ENCODE results near the gene ABCD3.

The ABCD3 gene

DNA sequence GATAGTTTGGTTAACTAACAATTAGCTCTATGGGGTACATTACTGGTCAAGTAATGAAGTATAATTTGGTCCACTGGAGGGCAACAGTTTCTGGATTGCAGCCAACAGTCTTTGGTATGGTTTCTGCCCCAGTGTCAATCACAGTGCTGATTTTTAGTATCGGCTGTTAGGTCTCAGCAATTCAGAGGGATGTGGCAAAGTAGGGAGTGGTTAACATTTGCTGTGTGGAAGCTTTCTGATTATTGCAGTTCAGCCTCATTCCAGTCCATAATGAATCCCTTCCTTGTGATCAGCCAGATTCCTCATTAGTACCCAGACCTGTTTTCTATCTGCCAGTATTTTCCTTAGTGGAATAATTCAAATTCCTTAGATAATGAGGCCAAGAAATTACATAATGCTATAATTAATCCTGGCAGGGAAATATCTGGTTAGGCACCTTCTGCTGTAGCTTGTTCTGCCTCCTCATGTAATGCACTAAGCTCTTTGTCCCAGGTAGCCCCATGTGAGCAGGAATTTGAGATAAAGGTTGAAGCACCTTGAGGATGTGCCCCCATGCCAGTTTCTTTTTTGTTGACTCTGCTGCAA, 109.3 kb downstream of the ABCD3 start:
- DNase-seq: no peak

DNA sequence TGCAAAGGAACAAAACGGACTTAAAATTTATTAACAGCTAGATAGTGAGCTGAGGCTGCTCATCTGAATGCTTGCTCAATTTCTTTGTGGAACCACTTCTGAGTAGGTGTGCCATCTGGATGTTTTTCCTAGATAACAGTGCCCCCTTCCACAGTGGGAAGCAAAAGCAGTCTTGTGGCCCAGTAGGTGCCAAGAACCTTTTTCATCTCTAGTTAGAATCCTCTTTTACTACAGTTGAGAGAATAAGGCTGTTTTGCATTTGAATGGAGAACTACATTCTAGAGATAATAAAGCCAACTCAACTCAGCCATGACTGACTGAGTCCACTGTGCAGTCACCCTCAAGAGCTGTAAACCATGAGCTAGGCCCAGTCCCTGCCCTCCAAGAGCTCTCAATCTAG, 110.1 kb downstream of the ABCD3 start:
- no peak for DNase-seq

DNA sequence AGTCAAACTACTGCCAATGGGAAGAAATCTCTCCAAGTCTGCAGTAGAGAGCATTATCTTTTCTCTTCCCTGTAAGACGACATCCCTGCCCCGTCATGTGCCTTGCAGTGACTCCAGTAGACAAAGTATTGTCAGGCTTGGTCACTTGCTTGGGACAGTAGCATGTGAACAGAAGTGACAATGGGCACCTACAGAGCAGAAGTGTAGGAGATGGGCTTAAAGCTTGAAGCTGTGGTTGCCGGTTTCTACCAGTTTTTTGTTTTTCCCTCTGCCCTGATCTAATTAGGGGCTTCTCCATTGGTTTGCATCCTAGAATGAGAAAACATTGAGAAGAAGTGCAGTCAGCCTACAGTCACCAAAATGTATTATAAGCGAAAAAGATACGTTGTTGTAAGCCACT, 110.6 kb downstream of the ABCD3 start:
- no peak for DNase-seq

DNA sequence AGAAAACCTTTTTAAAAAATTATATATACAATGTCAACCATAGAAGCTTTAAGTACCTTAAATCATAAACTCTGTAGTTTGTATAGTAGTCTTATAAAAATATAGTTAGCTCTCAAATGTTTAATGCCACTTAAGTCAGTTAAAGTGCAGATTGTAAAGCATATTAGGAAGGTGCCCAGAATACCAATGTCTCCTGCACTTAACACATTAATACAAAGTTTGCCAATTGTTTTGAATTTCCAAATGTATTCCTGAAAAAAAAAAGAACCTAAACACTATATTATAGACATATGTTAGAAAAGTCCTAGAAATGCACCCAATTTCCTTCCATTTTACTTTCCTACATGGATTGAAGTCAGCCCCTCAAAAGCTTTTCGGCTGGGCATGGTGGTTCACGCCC, 111.2 kb downstream of the ABCD3 start:
- DNase-seq: no peak

DNA sequence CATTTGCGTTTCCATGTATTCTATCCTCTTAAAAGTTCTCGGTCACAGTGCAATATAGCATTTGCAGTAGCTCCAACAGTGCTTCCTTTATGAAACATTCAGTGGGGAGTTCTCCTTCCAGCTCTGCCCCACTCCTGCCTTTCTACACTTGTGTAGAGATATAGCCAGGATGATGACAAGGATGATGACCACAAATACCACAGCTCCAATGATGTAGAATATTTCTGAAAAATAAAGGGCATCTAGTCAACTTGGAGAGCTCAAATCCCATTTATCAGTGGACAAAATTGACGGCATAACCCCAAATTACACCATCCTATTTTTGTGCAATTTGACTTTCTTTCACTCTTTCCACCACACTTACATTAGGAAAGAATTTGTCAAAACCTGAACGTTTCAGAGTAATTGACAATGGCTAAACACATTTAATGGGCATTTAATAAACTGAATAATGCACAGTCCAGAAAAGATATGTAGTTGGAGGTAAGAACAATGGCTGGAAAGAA, 112.2 kb downstream of the ABCD3 start:
- no peak for DNase-seq

DNA sequence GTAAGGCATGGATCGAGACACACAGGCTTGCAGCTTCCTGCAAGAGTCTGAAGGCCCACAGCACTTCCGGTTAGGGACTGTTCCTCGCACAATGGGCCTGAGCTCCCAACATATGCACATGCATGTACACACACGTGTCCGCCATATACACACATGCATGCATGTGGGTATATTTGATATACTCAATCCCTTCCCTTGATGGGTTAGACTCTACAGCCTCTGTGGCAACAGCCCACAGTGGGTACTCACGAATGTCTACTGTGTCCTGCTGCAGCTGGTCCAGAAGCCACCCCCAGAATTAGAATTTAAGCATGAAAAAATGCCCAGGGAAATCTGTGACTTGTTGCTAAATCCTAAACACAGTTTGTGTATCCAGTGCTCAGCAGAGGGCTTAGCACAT, 113.5 kb downstream of the ABCD3 start:
- no peak for DNase-seq

DNA sequence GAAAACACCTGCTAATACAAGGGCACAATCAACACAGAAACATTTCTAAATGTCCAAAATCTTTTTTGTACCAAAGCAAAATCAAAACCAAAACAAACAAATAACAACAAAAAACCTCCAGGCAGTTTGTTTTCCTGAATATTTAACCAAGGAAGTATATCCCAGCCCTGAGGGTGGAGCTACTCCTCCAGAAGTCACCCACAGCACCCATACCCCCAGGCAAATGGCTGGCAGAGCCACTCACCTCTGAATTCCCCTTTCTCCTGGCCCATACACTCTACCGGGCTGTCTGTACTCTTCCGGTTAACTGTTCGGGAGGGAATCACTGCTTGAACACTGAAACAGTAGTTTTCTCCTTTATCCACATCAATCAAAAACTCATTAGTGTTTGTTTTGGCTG, 113.9 kb downstream of the ABCD3 start:
- DNase-seq: no peak

DNA sequence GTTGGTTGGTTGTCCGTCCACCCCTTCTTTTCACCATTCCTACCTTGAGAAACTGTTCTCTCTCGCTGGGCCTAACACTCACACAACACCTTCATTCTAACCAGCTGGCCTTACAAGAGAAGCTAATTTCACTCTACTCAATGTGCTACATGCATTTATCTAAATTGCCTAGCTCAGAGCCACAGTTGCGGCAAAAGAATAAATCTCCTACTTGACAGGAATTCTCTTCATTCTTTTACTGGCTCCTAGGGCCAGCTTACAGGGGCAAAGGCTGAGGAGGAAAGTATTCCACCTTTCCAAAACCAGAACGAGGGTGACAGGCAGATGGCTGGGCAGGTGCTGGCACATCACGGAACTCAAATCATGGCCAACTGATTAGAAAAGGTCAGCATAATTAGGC, 116.9 kb downstream of the ABCD3 start:
- no peak for DNase-seq

DNA sequence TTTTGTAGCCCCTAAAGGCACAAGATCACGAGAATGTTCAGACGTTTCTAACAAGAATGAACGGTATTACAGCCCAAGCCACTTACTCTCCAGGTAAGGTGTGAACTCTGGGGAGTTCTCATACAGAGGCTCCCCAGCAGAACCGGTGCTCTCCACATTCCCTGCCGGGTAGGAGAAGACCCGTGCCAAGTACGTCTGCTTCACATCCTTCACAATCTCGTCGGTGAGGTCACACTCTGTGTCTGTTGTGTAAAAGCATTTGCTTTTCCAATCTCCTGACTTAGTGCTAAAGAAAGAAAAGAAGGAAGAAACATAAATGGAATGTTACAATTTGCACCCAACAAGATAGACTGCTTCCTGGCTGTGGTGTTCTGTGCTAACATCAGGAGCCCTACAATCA, 117.7 kb downstream of the ABCD3 start:
- DNase-seq: no peak

DNA sequence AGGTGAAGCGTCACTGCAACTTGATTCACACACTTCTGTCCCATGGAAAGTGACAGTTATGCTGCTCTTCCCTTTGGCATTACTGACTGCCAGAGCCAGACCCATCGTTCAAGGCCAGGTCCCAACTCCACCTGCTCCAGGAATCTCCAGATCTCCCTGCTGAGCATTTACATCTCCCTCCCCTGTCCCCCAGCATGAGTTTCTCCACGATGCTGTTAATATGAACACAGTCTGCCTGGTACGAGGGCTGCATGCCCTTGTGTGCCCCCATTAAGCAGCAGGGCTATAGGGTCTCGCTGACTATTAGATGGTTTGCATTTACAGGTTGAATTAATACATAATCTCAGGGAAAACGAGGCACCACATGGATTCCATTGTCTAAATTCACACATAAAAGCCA, 119.1 kb downstream of the ABCD3 start:
- DNase-seq: no peak

DNA sequence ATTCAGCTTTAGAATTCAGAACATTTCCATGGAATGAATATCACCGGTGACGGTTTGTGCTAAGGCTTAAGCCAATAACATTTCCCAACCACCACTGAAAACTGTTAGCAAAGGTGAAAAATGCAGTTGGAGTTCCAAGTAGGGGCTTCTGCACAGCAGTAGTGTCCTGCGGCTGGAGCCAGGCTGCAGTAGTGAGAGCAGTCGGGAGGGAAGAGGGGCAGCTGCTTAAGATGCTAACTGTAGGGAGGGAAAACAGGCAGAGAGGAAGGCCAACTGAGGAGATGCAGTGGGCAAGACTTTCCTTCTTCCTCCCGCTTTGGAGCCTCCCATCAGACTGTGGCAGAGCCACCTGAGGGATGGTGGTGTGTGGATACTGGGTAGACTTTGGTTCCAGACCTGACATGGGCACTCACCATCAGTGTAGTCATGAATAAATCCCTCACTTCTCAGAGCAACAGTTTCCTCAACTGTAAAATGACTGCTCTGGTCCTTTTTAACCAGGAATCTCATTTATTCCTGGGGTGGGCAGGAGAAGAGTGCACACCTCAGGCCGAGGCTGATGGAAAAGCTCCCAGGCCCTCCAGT, 120.1 kb downstream of the ABCD3 start:
- no peak for DNase-seq

DNA sequence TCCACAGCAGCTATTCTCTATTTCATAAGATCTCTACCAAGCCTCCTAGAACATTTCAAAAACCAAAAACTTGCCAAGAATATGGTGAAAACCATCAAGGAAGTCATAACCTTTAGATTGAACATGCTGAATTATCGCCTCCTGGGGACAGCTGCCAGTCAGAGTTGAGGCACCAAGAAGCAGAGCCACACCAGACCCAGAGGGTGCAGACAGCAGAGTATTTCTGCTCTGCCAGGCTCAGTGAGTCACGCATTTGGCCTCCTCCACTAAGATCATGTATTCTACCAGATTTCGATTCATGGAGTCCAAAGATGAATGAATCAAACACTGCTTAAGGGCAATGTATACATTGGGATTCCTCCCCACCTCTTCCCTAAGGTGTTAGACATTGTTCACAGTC, 121.3 kb downstream of the ABCD3 start:
- peak; percentile 41 for DNase-seq

DNA sequence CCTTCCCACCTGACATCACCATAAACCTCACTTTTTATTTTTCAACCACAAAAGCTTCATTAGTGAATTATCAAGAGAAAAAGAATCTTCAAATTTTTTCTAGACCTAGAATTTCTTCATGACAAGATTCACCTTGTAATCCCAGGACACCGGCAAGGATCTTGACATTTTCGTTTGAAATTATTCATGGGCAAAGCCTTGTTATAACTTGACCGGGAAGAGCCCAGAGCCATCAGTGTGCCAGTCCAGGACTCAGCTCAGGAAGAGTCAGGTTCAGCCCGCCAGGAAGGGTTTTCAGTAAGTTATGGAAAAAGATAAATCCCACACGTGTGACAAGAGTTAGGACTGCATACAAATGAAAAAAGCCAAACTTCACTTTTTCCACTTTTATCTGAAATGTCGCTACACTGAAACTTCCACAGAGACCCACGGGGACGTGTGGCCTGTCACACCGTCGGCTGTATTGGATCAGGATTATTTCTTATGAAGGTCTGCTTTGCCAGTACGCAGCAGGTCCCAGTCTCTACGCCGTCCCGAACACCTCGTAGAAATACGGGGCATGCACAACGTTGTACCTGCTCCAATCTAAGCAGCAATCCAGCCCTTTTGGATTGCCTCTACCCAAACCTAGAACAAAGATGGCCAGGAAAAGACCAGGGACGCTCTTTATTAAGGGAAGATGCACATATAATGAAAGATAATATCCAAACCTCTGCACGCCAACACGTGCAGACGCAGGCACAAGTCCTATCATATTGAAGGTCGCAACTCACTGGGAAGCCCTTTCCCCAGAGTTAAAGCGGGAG, 122.5 kb downstream of the ABCD3 start:
- no peak for DNase-seq

DNA sequence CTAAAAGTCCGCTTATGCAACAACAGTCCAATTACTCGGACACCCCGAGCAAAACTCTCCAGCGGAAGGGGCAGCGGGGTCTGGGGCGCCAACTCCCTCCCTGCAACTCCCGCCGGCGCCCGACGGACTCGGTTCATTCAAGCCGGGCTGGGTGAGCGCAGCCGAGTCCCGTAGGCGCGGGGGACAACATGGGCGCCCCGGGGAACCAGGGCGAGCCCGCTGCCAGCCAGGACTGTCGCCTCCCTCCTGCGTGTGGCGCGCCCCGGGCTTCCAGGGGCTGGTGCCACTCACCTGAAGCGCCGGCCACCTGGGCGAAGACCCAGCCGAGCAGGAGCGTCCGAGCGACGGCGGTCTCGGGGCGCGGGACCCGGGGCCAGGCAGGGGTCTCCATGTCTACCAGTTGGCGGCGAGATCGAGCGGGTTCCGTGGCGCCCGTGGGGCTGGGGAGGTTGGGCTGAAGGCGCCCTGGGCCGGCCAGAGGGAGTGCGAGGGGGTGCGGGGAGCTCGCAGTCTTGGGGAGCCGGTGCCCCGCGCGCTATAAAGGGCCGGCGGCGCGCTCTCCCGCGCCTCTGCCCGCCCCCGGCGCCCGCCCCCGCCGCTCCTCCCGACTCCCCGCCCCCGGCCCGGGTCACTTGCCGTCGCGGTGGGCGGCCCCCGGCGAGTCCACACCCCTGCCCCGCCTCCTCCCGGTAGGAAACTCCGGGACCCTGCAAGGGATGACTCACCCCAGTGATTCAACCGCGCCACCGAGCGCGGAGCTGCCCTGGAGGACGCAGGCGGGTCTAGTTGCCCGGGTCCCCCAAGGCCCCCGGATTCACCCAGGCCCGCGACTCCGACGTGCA, 123.3 kb downstream of the ABCD3 start, which contains the start of gene F3:
Gene F3 (minus strand): TSS at position 514 of the 842 bp plus-strand sequence. CDS start 123 bp downstream, at position 391.
- peak; percentile 85 for DNase-seq

DNA sequence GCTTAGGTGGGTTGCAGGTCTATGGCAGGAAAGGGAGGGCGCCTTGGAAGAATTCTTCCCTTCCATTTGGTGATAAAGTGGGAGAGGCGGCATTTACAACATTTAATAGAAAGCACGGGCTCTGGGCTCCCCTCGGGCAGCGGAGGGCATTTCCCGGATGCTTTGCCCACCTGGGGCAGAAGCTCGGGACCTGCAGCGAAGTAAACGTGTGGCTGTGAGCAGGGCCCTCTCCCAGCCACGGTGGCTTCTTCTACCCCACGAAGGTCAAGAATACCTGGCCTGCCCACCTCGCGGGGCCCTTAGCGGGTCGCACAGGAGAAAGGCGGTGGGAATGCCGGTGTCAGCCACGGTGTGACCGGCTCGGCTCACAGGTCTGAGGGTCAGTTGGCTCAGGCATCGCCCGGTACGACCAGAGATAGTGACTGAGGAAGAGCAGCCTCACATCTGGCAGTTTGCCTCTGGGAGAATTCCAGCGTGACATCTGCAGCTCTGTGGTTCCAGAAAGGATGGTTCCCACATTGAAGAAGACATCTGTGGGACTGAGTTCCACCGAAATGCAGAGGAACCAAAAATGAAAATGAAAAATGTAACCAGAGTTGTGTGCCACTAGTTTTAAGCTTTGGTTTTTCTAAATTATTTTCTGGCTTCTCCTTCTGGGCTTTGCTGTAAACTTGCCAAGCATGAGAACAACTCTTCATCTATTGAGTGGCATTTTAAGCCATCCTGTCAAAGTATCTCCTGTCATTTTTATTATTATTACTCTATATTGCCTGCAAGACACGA, 124.1 kb downstream of the ABCD3 start:
- peak; percentile 72 for DNase-seq

DNA sequence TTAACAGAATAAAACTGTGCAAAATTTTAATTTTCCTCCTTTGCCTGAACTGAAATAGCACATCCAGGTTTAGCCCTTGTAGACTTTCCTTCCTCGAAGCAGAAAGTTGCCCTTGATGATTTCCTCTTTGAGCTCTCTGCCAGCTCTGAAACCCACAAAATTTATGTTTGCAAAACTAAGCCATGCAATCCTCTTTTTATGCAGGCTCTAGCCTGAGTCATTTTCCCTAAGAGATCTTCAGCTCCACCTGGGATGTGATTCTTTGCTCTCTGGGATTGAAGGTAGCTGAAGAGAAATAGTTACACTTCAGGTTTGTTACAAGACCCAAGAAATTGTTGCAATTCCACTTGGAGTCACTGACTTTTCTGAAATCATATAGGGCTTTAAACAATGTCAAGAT, 124.8 kb downstream of the ABCD3 start:
- no peak for DNase-seq

DNA sequence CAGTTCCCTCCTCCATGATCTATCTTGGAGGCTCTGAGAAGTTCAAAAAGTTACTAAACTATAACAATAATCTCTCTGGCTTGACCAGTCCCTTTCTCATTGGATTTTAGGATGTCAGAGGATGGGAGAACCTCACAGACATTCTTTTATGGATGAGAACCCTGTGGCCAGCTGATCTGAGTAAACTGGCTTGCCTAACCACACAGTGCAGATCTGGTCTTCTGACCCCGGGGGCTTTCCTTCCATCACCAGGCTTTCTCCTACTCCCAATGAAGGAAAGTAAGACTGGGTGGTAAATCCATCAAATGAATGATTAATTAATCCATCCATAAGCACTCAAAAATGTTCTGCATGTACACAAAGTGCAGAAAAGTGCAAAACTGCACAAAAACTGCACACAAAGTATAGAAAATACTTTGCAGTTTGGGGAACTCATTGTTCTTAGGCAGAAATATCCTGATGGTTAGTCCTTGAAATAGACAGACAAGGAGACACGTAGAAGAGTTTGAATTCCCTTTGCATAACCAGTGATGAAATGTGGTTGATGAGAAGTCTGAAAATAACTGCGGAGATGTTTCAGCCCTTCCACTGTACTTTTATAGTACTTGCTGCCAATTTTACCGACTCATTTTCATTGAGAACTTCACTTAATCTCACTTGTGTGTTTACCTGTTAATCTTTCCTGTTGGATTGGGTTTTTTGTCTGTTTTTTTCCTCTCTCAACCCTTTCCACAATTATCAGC, 125.9 kb downstream of the ABCD3 start:
- no peak for DNase-seq

DNA sequence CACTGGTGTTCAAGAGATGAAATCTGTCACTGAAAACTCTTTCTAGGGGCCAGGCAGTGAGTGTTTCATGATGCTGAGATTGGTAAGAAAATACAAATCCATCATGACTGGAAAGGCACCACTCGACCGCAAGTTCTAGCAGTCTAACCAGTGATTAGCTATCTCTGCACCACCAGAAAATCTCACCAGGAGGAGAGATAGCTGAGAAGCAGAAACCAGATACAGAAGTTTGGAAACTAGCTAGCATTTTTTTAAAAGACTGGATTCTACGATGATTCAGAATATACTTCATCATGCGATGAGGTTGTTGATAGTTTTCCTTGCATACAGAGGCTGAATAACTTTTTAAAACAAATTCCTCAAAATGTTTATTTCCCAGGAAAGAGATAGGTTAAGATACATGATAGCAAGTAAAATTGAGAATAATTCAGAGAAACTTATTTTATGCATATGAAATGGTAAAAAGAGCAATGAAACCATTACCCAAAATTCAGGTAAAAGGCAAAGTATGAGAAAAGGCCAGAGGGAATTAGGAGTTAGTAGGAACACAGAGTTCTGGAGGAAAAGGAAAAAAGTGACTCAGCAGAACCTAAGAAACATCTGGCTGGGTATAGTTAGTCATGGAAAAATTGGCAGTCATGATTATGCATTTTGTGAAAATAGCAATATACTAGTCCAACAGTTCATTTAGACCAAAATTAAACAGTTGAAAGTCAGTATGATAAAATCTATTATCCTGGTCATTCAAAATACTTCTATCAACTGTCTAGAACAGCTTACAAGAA, 126.7 kb downstream of the ABCD3 start:
- DNase-seq: peak; percentile 55

DNA sequence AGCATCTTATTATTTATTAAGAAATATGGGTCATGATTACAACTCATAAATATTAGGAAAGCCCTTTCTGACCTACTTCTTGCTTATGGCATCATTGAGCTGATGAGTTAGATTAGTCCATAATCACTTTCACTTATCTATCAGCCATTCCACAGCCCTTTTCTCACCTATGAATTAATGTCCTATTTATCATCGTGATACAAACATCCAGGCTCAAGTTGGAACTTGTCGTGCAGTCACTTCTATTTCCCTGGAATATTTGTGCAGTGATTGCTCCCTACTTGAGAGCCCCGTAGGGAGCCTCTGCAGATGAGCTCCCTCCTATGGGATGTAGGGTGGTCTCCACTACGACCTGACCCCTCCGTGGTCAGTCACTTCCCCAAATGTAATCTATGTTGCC, 131.5 kb downstream of the ABCD3 start:
- DNase-seq: no peak

DNA sequence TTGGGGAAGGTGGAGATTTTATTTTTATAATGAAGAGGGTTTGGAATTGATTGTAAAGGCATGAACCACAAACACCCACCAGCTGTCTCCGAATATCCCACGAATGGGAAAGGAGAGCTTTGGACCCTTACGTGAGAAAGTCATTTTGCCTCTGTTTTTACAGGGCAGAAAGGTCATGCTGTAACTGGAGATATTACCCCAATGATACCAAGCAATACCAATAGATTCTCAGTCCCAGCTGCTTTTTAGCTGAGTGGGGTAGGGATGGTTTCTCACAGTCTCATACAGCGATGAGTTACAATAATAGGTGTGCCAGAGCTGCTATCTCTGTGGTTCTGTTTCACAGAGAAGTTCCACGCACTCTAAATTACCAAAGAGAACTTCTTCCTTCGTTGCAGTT, 132.2 kb downstream of the ABCD3 start:
- DNase-seq: no peak
